HG03520 (cell line): ENCODE measurements around the gene SIVA1.
A peak's percentile ranks its signal among the peaks of the same experiment; 100 is the strongest.

Source experiments
- ATAC-seq: cut with Tn5 transposase; IDR thresholded peaks from one replicate; pipeline ENCODE4 v1.9.1; 2021; ENCODE audit warnings: mild to moderate bottlenecking, moderate library complexity; ENCODE audit not compliant: unreplicated experiment

SIVA1 gene

GRCh38 chr14:104752735-104753527 is at the start of gene SIVA1:
Gene SIVA1, plus strand, starts transcription at chr14:104753147. Its CDS starts 55 bp downstream, at chr14:104753202.
- peak; percentile 87 for ATAC-seq

- no peak for ATAC-seq
These were observed 49.7 kb upstream of the SIVA1 start for GRCh38 chr14:104703269-104703668.

GRCh38 chr14:104704252-104704651 is 48.7 kb upstream of the SIVA1 start:
- ATAC-seq = no peak

- no peak for ATAC-seq
These were observed 47.5 kb upstream of the SIVA1 start for GRCh38 chr14:104705340-104706047.

GRCh38 chr14:104706733-104707607 is 46.0 kb upstream of the SIVA1 start:
- no peak for ATAC-seq

GRCh38 chr14:104707608-104708595 is 45.0 kb upstream of the SIVA1 start:
- no peak for ATAC-seq

GRCh38 chr14:104708606-104709268 is 44.2 kb upstream of the SIVA1 start:
- no peak for ATAC-seq

- ATAC-seq = no peak
These were observed 43.4 kb upstream of the SIVA1 start for GRCh38 chr14:104709387-104710039.

GRCh38 chr14:104710071-104710735 is 42.7 kb upstream of the SIVA1 start:
- ATAC-seq = no peak

GRCh38 chr14:104712881-104713734 is 39.8 kb upstream of the SIVA1 start:
- ATAC-seq = no peak

- ATAC-seq = no peak
These were observed 38.9 kb upstream of the SIVA1 start for GRCh38 chr14:104714066-104714465.

GRCh38 chr14:104714681-104715080 is 38.3 kb upstream of the SIVA1 start:
- no peak for ATAC-seq

- no peak for ATAC-seq
These were observed 37.5 kb upstream of the SIVA1 start for GRCh38 chr14:104715416-104715815.

GRCh38 chr14:104715871-104716270 is 37.1 kb upstream of the SIVA1 start:
- ATAC-seq = no peak

- ATAC-seq = no peak
These were observed 35.8 kb upstream of the SIVA1 start for GRCh38 chr14:104717137-104717536.

GRCh38 chr14:104717646-104718045 is 35.3 kb upstream of the SIVA1 start:
- no peak for ATAC-seq

GRCh38 chr14:104718147-104718546 is 34.8 kb upstream of the SIVA1 start:
- no peak for ATAC-seq

GRCh38 chr14:104718871-104719270 is 34.1 kb upstream of the SIVA1 start:
- no peak for ATAC-seq
